SK-N-SH (cell line): ENCODE measurements around the gene OXER1. TPM values are rescaled to one million over a fixed set of nuclear protein-coding genes. Genes with fewer than 3 reads are reported as not detected.

ENCODE experiments used
- CTCF ChIA-PET: fragments of 300-600, 350-600 bp; formaldehyde crosslinking; extraction: SDS; loops from one replicate; lab custom pipeline; 2021; lab: Yijun Ruan, JAX
- POLR2A ChIA-PET: fragments of 350-600 bp; sonication (Branson Sonifier 250); formaldehyde crosslinking; extraction: SDS; loops from one replicate; lab custom pipeline; 2020; ENCODE audit warnings: antibody characterized with exemption, inconsistent platforms; lab: Yijun Ruan, JAX
- DNase-seq: peaks from one replicate; pipeline ENCODE4 v3.0.0; 2012
- H2AFZ ChIP-seq: fragments of 200-600 bp; sonication (generic); 2 replicates; pipeline ENCODE4 v1.8.1; 2016; ENCODE audit warnings: antibody characterized with exemption, mild to moderate bottlenecking, low read depth
- H3F3A ChIP-seq: fragments of 200-600 bp; sonication (generic); replicated peaks from 2 replicates; pipeline ENCODE3; 2016; ENCODE audit warnings: antibody characterized with exemption, mild to moderate bottlenecking; ENCODE audit not compliant: insufficient read depth
- H3K27ac ChIP-seq, 2 experiments: fragments of 200-500 bp in 1 of 2; fragments of 200-600 bp in 1 of 2; sonication (Bioruptor generic) in 1 of 2; sonication (generic), shearing (Covaris generic) in 1 of 2; 2 replicates each; pipeline versions ENCODE4 v1.5.1 to v1.6.1; 2014 to 2016; ENCODE audit warnings: low read depth in 2 of 2, inconsistent platforms in 1 of 2, low read length in 1 of 2, mild to moderate bottlenecking in 1 of 2, mixed read lengths in 1 of 2
- H3K27me3 ChIP-seq: fragments of 200-600 bp; sonication (generic), shearing (Covaris generic); 2 replicates; pipeline ENCODE4 v1.6.1; 2016; ENCODE audit warnings: mixed run types; ENCODE audit not compliant: insufficient read depth
- H3K36me3 ChIP-seq, 2 experiments: fragments of 200-500 bp in 1 of 2; fragments of 200-600 bp in 1 of 2; sonication (Bioruptor generic) in 1 of 2; sonication (generic) in 1 of 2; replicated peaks in 1 of 2; 2 replicates each; pipeline versions ENCODE3 to v1.5.1; 2014 to 2016; ENCODE audit warnings: low read length in 1 of 2, mild to moderate bottlenecking in 1 of 2; ENCODE audit not compliant: insufficient read depth in 2 of 2, control insufficient read depth in 1 of 2
- H3K4me1 ChIP-seq, 2 experiments: fragments of 200-500 bp in 1 of 2; fragments of 200-600 bp in 1 of 2; sonication (Bioruptor generic) in 1 of 2; sonication (generic), shearing (Covaris generic) in 1 of 2; 2 replicates each; pipeline versions ENCODE4 v1.5.1 to v1.6.1; 2014 to 2016; ENCODE audit warnings: low read depth in 1 of 2, low read length in 1 of 2, mixed run types in 1 of 2; ENCODE audit not compliant: insufficient read depth in 2 of 2, control insufficient read depth in 1 of 2
- H3K4me2 ChIP-seq: fragments of 200-600 bp; sonication (generic), shearing (Covaris generic); 2 replicates; pipeline ENCODE4 v1.6.1; 2017; ENCODE audit warnings: mixed run types
- H3K4me3 ChIP-seq, 2 experiments: fragments of 200-500 bp in 1 of 2; fragments of 200-600 bp in 1 of 2; sonication (Bioruptor generic) in 1 of 2; sonication (generic), shearing (Covaris generic) in 1 of 2; 2 replicates each; pipeline versions ENCODE4 v1.5.1 to v1.8.1; 2014 to 2016; ENCODE audit warnings: low read depth in 2 of 2, inconsistent platforms in 1 of 2, low read length in 1 of 2, mild to moderate bottlenecking in 1 of 2, mixed read lengths in 1 of 2, moderate library complexity in 1 of 2
- H3K79me2 ChIP-seq: fragments of 200-600 bp; sonication (generic); 2 replicates; pipeline ENCODE4 v1.8.1; 2017; ENCODE audit warnings: mild to moderate bottlenecking; ENCODE audit not compliant: insufficient read depth
- H3K9ac ChIP-seq: fragments of 200-600 bp; sonication (generic); 2 replicates; pipeline ENCODE4 v1.6.1; 2017; ENCODE audit warnings: mixed run types
- H3K9me2 ChIP-seq: fragments of 200-600 bp; sonication (generic); 2 replicates; pipeline ENCODE4 v1.6.1; 2017; ENCODE audit warnings: mixed run types
- H3K9me3 ChIP-seq: fragments of 200-600 bp; sonication (generic); 2 replicates; pipeline ENCODE4 v1.6.1; 2017; ENCODE audit warnings: mixed run types, mild to moderate bottlenecking, moderate library complexity
- H4K20me1 ChIP-seq: fragments of 200-600 bp; sonication (generic); 2 replicates; pipeline ENCODE4 v1.6.1; 2017; ENCODE audit warnings: mild to moderate bottlenecking, mixed run types; ENCODE audit not compliant: insufficient read depth
- ELF1 ChIP-seq: IDR thresholded peaks from 2 replicates; pipeline ENCODE4 v1.4.0; 2012
- EZH2phosphoT487 ChIP-seq: fragments of 200-600 bp; sonication (generic); IDR thresholded peaks from 2 replicates; pipeline ENCODE4 v1.6.1; 2017; ENCODE audit warnings: low read depth, mixed run types, mild to moderate bottlenecking, antibody characterized with exemption, moderate library complexity, borderline replicate concordance
- FOSL2 ChIP-seq: IDR thresholded peaks from 2 replicates; pipeline ENCODE4 v1.4.0; 2012; ENCODE audit warnings: low read depth, mild to moderate bottlenecking, moderate library complexity, borderline replicate concordance
- GATA2 ChIP-seq: sonication (generic); formaldehyde crosslinking; IDR thresholded peaks from 2 replicates; pipeline ENCODE4 v1.5.0; 2020; ENCODE audit warnings: mild to moderate bottlenecking, missing genetic modification reagents
- MXI1 ChIP-seq: IDR thresholded peaks from 2 replicates; pipeline ENCODE4 v1.6.1; 2012; ENCODE audit warnings: mild to moderate bottlenecking, low read depth, low read length, improper control_type of control experiment
- NFIC ChIP-seq: IDR thresholded peaks from 2 replicates; pipeline ENCODE4 v1.4.0; 2012; ENCODE audit warnings: borderline replicate concordance
- NRF1 ChIP-seq: IDR thresholded peaks from 2 replicates; pipeline ENCODE4 v1.6.1; 2012; ENCODE audit warnings: low read depth, mild to moderate bottlenecking, low read length
- POLR2AphosphoS5 ChIP-seq: IDR thresholded peaks from 2 replicates; pipeline ENCODE4 v1.6.1; 2012; ENCODE audit warnings: low read depth, low read length
- RFX5 ChIP-seq: IDR thresholded peaks from 2 replicates; pipeline ENCODE4 v1.6.1; 2012; ENCODE audit warnings: mild to moderate bottlenecking, improper control_type of control experiment, low read length
- SIN3A ChIP-seq: IDR thresholded peaks from 2 replicates; pipeline ENCODE4 v1.6.1; 2012; ENCODE audit warnings: low read depth, mild to moderate bottlenecking, low read length, moderate library complexity, borderline replicate concordance
- SMC3 ChIP-seq: IDR thresholded peaks from 2 replicates; pipeline ENCODE4 v1.6.1; 2012; ENCODE audit warnings: low read depth, low read length, improper control_type of control experiment
- TCF12 ChIP-seq: IDR thresholded peaks from 2 replicates; pipeline ENCODE4 v1.4.0; 2012
- TEAD4 ChIP-seq: IDR thresholded peaks from 2 replicates; pipeline ENCODE4 v1.4.0; 2012; ENCODE audit warnings: mild to moderate bottlenecking, borderline replicate concordance; ENCODE audit not compliant: insufficient read depth
- WGBS: methylation state at CpG from one replicate; pipeline ENCODE4 v1.1.6; 2017; ENCODE audit warnings: low lambda C conversion rate; 5-methylcytosine and 5-hydroxymethylcytosine counted together
- polyA plus RNA-seq, 3 experiments: library from polyadenylated mRNA; depleted of rRNA; stranded (reverse); fragments of >200 nt; gene quantifications; 2 replicates each; pipeline ENCODE4 v1.2.3, GENCODE V29; 2012
- TF ChIP-seq, protein P1 (sequence below): IDR thresholded peaks from 2 replicates; pipeline ENCODE4; 2012
- TF ChIP-seq, protein P2 (sequence below): fragments of 200-600 bp; sonication (generic); IDR thresholded peaks from 2 replicates; pipeline ENCODE4 v1.6.1; 2017; ENCODE audit warnings: antibody characterized with exemption, mild to moderate bottlenecking, moderate library complexity

Gene OXER1
- polyA plus RNA-seq, 1 of the 3 experiments (the other 2 are of a cell fraction), result not detected

DNA sequence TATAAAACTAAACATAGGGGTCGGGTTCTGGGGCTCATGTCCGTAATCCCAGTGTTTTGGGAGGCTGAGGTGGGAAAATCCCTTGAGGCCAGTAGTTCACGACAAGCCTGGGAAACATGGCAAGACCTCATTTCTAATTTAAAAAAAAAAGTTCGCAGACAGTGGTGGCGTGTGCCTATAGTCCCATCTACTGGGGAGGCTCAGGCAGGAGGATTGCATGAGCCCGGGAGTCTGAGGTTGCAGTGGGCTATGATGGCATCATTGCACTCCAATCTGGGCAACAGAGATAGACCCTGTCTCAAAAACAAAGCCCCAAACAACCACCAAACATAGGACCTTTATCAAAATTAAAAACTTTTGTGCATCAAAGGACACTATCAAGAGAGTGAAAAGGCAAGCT, 38.2 kb upstream of the OXER1 start:
- Histone ChIP-seq H3K4me2 (no peak overlapping the region), H4K20me1 (no peaks in the 10 kb centered on the region), H3K4me1 (peaks cover 0 to 3% of the 10 kb centered on the region in 2 experiments; a peak in 1 of 4 replicates), H3K9me2 (no peaks in the 10 kb centered on the region), H3K27ac (no peak overlapping the region), H2AFZ (no peak overlapping the region), H3K4me3 (no peak overlapping the region), H3K79me2 (no peaks in the 10 kb centered on the region), H3K36me3 (no peaks in the 10 kb centered on the region), H3K9ac (no peak overlapping the region), H3F3A (no peaks in the 10 kb centered on the region), H3K9me3 (no peaks in the 10 kb centered on the region), H3K27me3 (no peaks in the 10 kb centered on the region)
- 76% methylated on average over 6 of the region's 6 CpGs for WGBS
- DNase-seq, result no peak
- CTCF ChIA-PET, result interaction anchor here (1.3 kb wide), 1 partner anchor 25 kb away, joined by 3 read pairs; no protein-coding TSS in a partner anchor
- no peak for TF ChIP-seq ELF1
- no peak for TF ChIP-seq GATA2 (CRISPR knock-in tag)
- no peak for TF ChIP-seq RFX5
- no peak for TF ChIP-seq TEAD4
- no peak for TF ChIP-seq NRF1
- TF ChIP-seq EZH2phosphoT487, result no peak
- TF ChIP-seq SIN3A, result no peak
- TF ChIP-seq FOSL2, result no peak
- TF ChIP-seq, protein P1, sequence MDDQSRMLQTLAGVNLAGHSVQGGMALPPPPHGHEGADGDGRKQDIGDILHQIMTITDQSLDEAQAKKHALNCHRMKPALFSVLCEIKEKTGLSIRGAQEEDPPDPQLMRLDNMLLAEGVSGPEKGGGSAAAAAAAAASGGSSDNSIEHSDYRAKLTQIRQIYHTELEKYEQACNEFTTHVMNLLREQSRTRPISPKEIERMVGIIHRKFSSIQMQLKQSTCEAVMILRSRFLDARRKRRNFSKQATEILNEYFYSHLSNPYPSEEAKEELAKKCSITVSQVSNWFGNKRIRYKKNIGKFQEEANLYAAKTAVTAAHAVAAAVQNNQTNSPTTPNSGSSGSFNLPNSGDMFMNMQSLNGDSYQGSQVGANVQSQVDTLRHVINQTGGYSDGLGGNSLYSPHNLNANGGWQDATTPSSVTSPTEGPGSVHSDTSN, result no peak
- no peak for TF ChIP-seq SMC3
- TF ChIP-seq TCF12, result no peak
- no peak for TF ChIP-seq POLR2AphosphoS5
- TF ChIP-seq, protein P2, sequence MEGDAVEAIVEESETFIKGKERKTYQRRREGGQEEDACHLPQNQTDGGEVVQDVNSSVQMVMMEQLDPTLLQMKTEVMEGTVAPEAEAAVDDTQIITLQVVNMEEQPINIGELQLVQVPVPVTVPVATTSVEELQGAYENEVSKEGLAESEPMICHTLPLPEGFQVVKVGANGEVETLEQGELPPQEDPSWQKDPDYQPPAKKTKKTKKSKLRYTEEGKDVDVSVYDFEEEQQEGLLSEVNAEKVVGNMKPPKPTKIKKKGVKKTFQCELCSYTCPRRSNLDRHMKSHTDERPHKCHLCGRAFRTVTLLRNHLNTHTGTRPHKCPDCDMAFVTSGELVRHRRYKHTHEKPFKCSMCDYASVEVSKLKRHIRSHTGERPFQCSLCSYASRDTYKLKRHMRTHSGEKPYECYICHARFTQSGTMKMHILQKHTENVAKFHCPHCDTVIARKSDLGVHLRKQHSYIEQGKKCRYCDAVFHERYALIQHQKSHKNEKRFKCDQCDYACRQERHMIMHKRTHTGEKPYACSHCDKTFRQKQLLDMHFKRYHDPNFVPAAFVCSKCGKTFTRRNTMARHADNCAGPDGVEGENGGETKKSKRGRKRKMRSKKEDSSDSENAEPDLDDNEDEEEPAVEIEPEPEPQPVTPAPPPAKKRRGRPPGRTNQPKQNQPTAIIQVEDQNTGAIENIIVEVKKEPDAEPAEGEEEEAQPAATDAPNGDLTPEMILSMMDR, result no peak
- TF ChIP-seq, all 33 proteins: peak for 0
- POLR2A ChIA-PET, result no interaction called here

DNA sequence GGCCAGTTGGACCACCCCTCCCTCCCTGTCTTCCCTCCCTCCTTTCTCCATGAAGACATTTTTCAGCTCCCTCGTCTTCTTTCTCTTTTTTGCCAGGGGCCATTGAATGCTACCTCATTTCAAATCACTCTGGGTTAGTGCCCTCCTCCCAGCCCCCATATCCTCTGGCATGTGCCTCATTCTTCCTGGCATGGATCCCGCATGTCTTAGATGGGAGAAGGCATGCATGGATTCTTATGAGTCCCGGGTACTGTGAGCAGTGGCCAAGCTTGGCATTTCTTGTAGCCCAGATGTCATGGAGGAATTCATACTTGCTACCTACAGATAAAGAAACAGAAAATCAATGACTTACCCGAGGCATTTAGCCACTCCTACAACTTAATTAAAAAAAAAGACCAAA, 37.4 kb upstream of the OXER1 start:
- H3K4me3 ChIP-seq, result no peak overlapping the region
- 47% methylated on average over 4 of the region's 4 CpGs for WGBS
- H3K27ac ChIP-seq, result no peak overlapping the region; a peak in 1 of 4 replicates
- no peaks in the 10 kb centered on the region for H3K36me3 ChIP-seq
- no peak overlapping the region for H3K9ac ChIP-seq
- ChIA-PET CTCF (interaction anchor here (0.9 to 2.8 kb wide), 6 partner anchors 9 to 26 kb away, joined by 3 to 21 read pairs (median 4); partner anchors contain the start of gene HAAO), POLR2A (interaction anchor here (2.0 kb wide), 1 partner anchor 9 kb away, joined by 7 read pairs; no protein-coding TSS in a partner anchor)
- DNase-seq, result no peak
- no peaks in the 10 kb centered on the region for H3F3A ChIP-seq
- no peaks in the 10 kb centered on the region for H3K79me2 ChIP-seq
- H3K27me3 ChIP-seq, result no peaks in the 10 kb centered on the region
- no peak for TF ChIP-seq MXI1
- TF ChIP-seq, protein P2, result no peak
- peak; percentile 29; the same call in 1 of the 2 replicates for TF ChIP-seq NFIC
- H3K9me3 ChIP-seq, result no peaks in the 10 kb centered on the region
- H3K4me1 ChIP-seq, result peaks cover 0 to 3% of the 10 kb centered on the region in 2 experiments; a peak in 1 of 4 replicates
- no peak overlapping the region; the same call in 1 of the 2 replicates for H3K4me2 ChIP-seq
- H3K9me2 ChIP-seq, result no peaks in the 10 kb centered on the region
- H4K20me1 ChIP-seq, result no peaks in the 10 kb centered on the region
- H2AFZ ChIP-seq, result no peak overlapping the region
